Activated CD4-positive, alpha-beta T cell treated with anti-CD3 and anti-CD28 coated beads, Interleukin-2, Interleukin-6, amounts not matched to agents 100 ng/mL and 50 ng/mL, durations not matched to agents 16 hours and 8 hours (primary cell): ENCODE data around the gene CNN3.

Experiments
- DNase-seq: peaks from one replicate; pipeline ENCODE4 v3.0.0-alpha.2; 2020

Gene CNN3

DNA sequence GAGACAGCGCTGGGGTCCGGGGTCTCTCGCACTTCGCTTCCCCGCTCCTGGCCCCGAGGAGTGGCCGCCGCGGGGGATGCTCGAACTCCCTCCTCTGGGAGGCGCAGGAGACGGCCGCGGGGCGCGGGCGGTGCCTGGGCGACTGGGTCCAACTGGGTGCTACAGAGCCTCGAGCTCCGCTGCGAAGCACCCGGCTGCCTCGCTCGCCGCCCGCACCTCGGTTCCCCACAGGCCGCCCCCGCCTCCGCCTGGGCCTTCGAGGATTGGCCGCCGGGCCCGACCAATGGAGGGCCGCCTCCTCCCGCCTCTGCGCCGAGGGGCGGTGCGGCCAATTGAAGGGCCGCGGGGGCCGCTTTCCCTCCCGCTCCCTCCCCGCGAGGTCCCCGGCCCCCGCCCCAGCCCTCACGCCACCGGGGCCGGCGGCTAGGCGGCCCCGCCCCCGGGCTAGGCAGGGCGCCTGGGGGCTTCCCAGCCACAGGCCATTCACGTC lies at the start of gene CNN3:
CNN3 (minus strand) TSS at position 196 of the 490 bp plus-strand sequence. CDS start 216 bp downstream, outside the sequence.
- peak; percentile 43 for DNase-seq

DNA sequence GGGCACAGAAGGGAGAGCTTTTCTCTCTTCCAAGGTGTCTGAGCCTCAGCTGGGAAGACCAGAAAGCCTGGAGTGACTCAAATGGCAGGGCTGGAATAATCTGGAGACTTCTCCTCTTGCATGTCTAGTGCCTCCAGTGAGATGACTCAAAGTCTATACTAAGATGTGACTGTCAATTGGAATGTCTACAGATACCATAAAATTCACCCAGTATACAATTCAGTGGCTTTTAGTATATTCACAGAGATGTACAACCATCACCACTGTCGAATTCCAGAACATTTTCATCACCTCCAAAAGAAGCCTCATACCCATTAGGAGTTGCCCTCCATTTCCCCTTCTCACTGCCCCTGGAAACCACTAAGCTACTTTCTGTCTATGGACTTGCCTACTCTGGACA lies 47.9 kb upstream of the CNN3 start:
- no peak for DNase-seq

DNA sequence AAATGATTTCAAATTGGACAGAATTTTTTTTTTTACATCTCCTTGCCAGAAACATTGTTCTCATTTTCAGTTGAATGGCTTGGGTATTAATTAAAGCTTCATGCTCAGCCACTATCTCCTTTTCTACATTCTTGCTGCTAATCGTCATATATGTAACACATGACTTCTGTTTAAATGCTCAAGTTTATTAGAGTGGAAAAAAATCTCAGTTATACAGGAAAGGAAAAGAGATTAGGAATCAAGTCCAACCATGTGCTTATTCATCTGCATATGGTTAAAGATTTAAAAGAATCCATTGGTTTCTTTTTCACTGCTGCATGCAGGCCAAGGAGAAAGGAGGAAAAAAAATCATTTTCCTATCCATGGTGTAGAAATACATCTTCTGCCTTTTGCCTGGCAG lies 47.3 kb upstream of the CNN3 start:
- DNase-seq, result no peak

DNA sequence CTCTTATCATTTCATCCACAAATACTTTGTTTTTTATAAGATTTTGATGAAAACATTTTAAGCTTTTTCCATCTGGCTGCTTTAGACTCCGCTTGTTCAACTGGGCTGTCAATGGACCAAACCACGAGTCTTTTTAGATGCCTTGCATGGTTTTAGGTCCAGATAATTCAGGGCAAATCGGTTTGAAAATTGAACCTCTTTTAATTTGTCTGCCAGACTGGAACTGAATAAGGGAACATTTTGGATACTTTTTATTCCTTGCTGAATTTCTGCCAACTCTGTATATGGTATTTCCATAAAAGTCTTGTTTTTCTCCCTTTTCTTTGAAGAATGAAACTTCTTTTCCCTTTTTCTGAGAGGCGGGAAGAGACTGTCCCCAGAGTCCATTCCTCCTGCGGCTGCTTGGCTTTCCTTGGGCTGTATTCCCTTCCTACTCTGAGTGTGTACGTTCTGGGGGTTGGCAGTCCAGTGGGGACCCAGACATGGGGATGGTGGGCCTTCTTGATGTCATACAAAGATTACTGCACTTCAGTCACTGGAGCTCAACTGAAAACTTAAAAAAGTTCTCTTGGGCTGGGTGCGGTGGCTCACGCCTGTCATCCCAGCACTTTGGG lies 46.5 kb upstream of the CNN3 start:
- no peak for DNase-seq

DNA sequence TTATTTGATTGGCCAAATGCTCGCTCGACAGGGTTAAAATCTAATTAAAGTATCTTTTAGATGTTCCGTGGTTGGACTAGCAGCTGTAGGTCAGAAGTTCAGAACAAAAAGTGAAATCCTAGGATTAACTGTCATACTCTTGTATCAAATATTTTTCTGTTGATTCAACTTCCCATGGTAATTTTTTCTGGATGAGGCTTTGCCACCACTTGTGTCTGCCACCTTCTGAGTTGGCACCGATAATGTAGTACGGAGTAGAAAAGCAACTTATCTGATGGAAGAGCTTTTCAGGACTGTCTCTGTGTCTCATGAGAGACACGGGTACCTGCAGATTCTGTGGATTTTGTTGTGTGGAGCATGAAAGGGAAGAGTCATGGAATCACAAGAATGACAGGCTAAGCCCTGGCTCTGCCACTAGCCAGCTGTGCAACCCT lies 44.6 kb upstream of the CNN3 start:
- DNase-seq, result no peak

DNA sequence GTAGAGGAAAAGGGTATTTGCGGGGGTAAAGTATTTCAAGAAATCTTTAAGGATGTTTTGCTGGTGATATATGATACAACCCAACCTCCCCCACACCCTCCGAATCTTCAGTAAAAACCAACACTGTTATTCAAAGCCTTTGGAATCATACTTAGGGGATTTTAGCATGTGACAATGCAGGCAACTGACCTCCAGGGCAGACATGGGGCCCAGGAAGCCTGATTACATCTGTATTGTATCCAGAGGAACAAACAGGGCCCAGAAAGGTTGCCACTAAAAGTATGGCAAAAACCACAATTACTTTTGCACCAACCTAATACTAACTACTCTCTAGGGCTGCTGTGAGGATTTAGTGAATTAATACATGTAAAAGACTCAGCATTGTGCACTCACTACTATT lies 43.9 kb upstream of the CNN3 start:
- DNase-seq, result no peak

DNA sequence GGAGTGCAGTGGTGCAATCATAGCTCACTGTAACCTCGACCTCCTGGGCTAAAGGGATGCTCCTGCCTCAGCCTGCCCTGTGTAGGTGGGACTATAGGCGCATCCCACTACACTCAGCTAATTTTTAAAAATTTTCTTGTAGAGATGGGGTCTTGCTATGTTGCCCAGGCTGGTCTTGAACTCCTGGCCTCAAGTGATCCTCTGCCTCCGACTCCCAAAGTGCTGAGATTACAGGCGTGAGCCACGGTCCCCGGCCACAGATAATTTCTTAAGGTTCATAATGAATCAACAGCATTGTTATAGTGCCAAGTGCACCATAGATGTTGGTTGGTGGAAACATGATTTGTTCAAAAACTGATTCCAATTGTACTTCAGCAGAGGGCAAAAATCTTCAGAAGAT lies 42.2 kb upstream of the CNN3 start:
- DNase-seq, result no peak

DNA sequence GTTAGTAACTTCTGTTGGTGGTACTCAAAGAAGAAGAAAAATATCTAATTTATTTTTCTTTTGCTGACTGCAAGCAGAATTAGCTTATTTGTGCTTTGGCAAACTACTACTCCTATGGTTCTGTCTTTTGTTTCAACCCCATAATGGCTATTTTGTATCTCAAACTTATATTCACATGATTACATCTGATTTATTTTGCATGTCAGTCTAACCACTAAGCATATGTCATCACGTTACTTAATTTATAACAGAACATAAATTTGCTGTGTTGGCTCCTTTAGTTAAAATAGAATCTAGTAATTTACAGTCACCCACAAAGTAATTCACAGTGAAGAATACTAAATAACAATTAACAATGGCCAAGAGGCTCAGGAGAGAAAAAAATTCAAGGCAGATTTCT lies 39.1 kb upstream of the CNN3 start:
- no peak for DNase-seq

DNA sequence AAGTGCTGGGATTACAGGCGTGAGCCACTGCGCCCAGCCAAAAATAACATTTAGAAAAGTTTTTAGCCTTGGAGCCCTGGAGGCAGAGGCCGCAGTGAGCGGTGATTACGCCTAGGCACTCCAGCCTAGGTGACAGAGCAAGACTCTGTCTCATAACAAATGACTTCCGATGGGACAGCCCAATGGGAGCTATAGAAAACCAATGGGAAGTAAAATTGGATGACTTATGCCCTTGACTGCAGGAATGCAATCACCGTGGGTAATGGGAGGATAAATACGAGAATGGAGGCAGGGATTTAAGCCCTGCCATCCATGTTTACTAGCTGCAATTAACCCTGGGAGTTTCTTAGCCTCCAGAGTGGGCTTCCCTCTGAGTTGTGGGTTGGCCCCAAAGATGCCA lies 37.0 kb upstream of the CNN3 start:
- no peak for DNase-seq

DNA sequence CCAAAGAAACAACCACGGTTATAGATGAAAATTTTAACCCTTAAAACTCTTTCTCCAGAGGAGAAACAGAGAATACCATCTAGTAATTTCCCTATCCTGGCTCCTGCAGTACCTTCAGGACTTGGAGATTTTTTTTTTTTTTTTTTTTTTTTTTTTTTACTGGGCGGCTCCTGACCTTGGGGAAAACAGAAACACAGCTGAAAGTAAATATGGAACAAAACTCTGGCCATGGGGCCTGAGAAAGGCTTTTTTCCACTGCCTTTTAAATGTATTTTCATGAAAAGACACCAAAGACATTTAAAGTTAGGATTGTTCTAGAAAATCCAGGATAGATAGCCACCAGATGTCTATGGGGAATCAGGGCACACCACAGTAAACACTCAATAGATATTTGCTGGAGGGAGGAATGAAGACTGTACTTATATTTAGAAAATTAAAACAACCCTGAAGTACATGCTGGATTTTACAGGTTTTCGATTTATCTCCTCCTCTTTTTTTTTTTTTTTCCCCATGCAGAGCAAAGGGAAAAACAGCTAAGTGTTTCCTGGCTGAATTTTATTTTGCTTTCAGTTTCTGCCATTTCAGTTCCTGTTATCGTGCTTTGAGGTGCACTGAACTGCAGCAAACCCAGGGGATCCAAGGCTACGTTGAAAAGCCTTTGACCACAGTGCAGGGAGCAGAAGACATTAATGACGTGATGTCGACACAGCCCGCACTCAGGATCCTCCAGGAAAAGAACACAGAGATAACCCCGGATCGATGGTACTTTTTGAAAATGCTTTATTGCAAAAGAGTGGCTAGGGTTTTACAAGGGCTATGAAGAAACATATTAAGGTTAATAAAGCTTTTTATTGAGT lies 35.7 kb upstream of the CNN3 start:
- peak; percentile 51 for DNase-seq

DNA sequence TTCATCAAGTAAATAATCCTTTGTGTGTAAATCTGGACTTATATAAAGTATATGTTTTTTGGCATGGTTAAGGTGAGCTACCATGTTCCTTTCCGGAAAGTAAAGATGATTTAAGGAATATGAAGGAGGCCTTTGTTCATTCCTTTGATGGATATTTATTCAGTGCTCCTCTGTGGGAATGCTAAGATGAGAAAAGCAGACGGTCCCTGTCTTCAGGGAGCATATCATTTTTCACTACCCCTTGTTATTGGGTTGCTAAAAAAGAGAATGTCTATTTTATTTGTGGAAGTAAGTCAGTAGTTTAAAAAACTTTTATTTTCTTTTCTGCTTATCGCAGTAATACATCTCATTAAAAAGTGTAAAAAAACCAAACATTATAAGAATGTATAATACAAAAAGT lies 35.1 kb upstream of the CNN3 start:
- DNase-seq, result no peak

DNA sequence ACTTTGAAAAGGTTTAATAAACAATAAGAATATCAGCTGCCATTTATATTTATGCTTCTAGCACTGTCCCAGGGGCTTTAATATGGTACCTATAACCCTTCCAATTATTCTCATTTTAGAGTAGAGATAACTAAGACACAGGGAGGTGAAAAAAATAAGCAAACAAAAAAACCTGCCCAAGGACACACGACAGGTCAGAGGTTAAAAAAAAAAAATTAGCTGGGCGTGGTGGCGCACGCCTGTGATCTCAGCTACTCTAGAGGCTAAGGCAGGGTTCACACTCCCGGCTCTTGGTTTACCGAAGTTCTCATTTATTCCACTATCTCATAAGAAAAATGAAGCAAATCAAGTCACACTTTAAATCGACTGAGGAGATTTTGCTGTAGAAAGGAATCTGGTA lies 34.7 kb upstream of the CNN3 start:
- no peak for DNase-seq

DNA sequence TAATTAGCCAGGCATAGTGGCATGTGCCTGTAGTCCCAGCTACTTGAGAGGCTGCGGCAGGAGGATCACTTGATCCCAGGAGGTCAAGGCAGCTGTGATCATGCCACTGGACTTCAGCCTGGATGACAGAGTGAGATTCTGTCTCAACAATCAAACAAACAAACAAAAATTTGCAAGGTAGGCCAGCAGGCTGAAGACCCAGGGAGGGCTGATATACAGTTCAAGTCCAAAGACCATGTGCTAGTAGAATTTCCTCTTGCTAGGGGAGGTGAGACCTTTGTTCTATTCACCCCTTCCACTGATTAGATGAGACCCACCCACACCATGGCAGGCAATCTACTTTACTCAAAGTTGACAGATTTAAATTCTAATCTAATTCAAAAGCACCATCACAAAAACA lies 31.2 kb upstream of the CNN3 start:
- DNase-seq, result no peak

DNA sequence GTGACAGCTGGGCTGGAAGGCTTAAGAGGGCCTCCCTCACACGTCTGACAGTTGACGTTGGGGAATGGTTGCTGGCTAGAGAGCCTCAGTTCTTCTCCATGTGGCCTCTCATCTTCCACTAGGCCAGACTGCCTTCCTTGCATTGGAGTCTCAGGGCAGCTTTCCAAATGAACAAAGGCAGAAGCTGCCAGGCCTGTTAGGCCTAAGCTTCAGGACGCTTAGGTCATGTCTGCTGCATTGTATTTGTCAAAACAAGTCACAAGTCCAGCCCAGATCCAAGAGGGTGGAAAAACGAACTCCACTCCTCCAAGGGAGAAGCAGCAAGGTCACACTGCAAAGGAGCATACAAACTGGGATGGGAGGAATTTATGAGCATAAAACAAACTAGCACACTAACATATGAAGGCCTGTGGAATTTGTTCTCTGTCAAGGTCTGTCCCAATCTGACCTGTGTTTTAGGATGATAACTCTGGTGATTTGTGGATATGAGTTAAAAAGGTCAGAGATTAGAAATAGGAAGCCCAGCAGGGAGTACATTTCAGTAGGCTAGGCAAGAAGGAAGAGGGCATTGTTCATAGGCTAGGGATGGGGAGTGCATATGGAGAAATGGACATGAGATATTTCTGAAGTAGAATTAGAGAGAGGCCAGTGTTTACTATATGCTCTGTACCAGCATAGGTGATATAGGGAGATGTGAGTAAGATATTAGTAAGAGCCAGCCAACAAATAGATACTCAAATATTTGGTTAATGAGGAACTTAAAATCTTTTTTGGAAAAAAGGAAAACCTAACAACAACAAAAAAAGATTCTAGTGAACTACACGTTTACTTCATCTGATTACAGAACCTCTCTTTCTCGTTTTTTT lies 29.1 kb upstream of the CNN3 start:
- DNase-seq, result no peak

DNA sequence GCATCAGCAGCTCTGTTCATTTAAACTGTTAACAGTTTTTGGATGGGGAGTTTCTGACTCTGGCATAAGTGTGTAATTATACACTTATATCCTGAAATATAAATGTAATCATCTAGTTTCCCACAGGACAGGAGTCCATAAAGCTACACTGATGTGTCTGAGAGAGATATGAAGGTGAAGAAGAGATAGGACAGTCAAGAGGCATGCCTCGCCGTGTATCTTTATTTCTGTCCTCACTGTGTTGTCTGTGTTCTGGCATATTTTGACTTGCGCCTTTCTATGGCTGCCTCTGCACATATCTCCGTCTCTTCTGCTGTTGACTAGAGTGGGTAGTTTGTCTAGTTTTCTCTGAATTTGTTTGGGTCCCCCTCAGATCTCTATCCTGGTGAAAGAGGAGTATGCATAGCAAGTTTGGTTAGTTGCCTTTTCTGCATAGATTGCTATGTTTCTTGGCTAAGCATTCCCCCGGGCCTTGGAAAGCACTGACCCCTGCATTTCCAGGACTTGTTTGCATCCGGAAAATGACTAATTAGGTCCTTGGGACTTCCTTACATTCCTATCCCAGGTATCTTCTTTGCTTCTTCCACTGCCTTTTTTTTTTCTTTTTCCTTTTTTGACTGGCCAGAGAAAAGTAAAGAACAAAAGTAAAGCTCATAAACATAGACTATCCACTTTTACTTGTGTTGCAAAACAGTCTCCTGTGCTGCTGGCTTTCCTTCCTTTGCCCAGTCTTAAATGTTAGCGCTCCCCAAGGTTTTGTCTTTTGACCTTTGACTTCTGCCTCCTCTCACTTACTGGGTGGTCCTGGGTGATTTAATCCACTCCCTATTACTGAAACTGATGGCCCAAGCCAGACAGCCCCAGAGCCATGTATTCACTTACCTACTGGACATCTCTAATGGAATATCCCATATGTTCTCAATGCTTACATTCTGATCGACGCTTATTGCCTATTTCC lies 27.6 kb upstream of the CNN3 start:
- no peak for DNase-seq

DNA sequence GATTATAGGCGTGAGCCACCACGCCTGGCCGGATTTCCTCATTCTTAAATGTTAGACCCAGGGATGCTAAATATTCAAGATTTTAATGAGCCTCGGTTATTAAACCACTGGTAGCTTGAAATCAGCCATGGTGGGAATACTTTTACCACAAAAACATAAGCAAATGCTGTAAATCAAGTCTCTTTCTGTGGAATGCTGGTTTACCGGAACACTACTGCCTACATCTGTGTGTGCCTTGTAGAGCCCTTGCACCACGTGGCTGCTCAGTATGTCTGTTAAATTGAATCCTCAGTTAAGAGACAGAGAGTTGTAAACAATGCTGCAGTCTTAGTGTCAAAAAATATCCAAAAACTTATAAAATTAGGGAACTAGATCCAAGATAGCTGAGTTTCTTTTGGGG lies 26.8 kb upstream of the CNN3 start:
- no peak for DNase-seq

DNA sequence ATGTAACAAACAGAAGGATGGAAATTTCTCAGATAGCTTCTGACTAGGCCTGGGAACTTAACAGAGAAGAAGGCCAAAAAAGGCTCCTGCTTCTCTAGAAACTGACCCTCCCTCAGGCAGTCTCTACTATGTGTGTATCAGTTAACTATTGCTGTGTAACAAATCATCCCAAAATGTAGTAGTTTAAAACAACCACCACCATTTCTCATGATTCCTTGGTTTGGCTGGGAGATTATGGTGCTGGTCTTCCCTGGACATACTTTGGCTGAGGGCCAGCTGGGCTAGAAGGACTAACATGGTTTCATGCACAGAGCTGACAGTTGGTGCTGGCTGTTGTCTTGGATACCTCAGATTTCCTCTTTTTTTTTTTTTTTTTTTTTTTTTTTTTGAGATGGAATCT lies 26.2 kb upstream of the CNN3 start:
- no peak for DNase-seq

DNA sequence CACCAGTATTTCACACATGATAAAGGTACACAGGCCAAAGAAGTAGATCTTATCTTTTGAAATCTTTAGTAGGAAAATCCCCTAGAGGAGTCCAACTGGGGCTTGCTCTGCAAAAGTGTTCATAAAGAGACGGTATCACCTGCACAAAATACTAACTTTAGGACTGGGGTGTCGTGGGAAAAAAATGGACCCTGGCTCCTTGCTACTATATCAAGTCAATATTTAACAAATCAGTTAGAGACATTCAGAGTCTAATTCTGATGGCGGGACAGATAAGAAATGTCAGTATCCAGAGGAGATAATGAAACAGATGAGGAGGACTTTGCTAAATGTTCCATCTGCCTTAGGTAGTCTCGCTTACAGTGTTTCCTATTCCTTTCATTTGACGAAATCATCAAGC lies 25.6 kb upstream of the CNN3 start:
- DNase-seq, result no peak

DNA sequence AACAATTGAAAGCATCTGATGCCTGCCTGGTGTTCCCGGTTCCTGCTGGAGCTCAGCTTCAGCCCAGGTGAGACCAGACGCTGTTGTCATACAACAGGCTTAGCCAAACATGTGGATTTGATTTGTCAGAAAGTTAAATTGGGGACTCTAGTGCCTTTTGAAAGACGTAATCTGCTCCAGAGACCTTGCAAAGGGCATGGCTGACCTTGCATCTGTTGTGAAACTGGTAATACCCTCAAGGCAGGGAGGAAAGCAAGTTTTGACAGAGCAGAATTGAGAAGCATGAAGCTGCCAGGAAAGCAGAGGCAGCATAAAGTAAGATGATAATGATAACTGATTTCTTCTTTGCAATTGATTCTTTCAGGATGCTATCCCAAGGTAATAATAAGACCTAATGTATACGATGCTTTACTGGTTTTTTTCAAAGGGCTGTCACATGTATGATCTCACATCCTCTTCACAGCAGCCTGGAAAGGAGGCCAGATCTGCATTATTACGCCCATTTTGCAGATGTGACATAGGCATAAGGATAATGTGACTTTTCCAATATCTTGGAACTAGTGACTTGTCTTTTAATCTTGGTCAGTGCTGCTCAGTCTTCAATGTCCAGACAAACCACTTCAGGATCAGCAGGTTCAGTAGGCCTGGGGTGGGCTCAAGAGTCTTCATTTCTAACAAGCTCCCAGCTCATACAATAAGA lies 24.7 kb upstream of the CNN3 start:
- DNase-seq, result no peak

DNA sequence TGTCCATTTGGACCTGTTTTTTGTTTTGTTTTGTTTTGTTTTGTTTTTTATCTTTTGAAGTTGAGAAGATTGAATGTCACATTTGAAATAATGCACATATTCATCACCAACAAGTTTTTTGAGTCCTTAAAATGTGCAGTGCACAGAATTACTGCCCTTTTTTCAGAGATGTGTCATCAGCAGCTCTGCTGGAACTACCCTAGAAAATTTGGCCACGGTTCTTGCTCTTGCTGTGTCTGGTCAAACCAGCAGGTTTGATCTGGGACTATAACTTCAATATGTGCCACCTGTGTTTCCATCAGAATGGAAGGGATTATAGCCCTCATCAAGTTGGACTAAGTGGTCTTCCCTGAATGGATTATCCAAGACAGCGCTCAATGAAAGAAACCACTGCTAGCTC lies 24.1 kb upstream of the CNN3 start:
- no peak for DNase-seq
